HL-60 (cell line): ENCODE results near the gene XRCC3.
"Not testable (repeated sequence)": the region's sequence is repeated elsewhere in the genome, so short reads cannot be mapped to it uniquely, and the experiment has no call there.

Experiments used
- DNase-seq, 2 experiments: peaks; one replicate each; pipeline ENCODE4 v3.0.0-alpha.2; 2010 to 2020; ENCODE audit warnings: low read depth in 1 of 2, low spot score in 1 of 2
- H3K27ac ChIP-seq: fragments of 250-450 bp; sonication (Bioruptor Pico); replicated peaks from 2 replicates; pipeline ENCODE4 v1.5.1; 2020; ENCODE audit warnings: mild to moderate bottlenecking, moderate library complexity
- H3K27me3 ChIP-seq: fragments of 250-450 bp; sonication (Bioruptor Pico); 2 replicates; pipeline ENCODE4 v1.5.1; 2021; ENCODE audit warnings: mild to moderate bottlenecking, moderate library complexity; ENCODE audit not compliant: insufficient read depth, poor library complexity, severe bottlenecking
- H3K4me3 ChIP-seq: replicated peaks from 2 replicates; pipeline ENCODE4 v1.5.1; 2011; ENCODE audit warnings: mild to moderate bottlenecking, control low read depth, low read length; ENCODE audit not compliant: insufficient read depth
- CTCF ChIP-seq: IDR thresholded peaks from one replicate; pipeline ENCODE4 v1.5.1; 2011; ENCODE audit warnings: low read length, control low read depth, inconsistent platforms; ENCODE audit not compliant: insufficient read depth
- GABPA ChIP-seq: IDR thresholded peaks from 2 replicates; pipeline ENCODE4 v1.6.1; 2012; ENCODE audit warnings: low read depth
- POLR2AphosphoS5 ChIP-seq: IDR thresholded peaks from 2 replicates; pipeline ENCODE4 v1.6.1; 2012; ENCODE audit warnings: low read depth
- REST ChIP-seq: IDR thresholded peaks from 2 replicates; pipeline ENCODE4 v1.6.1; 2012; ENCODE audit warnings: low read depth; ENCODE audit not compliant: insufficient replicate concordance
- SPI1 ChIP-seq: IDR thresholded peaks from 2 replicates; pipeline ENCODE4 v1.6.1; 2012; ENCODE audit warnings: low read depth, mild to moderate bottlenecking, borderline replicate concordance

Gene XRCC3

GRCh38 chr14:103692871-103693270 is 22.4 kb downstream of the XRCC3 start:
- TF ChIP-seq GABPA (no peak), POLR2AphosphoS5 (no peak), CTCF (no peak), SPI1 (no peak), REST (no peak)
- Histone ChIP-seq H3K27ac (no peak overlapping the region), H3K4me3 (no peak overlapping the region)

GRCh38 chr14:103692159-103692558 is 23.1 kb downstream of the XRCC3 start:
- H3K27me3 ChIP-seq, result no peaks in the 10 kb centered on the region
- TF ChIP-seq REST, result no peak
- TF ChIP-seq GABPA, result no peak
- TF ChIP-seq POLR2AphosphoS5, result no peak
- TF ChIP-seq CTCF, result no peak
- TF ChIP-seq SPI1, result no peak
- H3K27ac ChIP-seq, result no peak overlapping the region
- H3K4me3 ChIP-seq, result no peak overlapping the region
- DNase-seq, result no peak

More at GRCh38 chr14:103692871-103693270, 22.4 kb downstream of the XRCC3 start:
- no peak for DNase-seq
- H3K27me3 ChIP-seq, result no peaks in the 10 kb centered on the region

GRCh38 chr14:103691655-103692054 is 23.6 kb downstream of the XRCC3 start:
- not testable (repeated sequence) for H3K4me3 ChIP-seq, H3K27ac ChIP-seq, H3K27me3 ChIP-seq, DNase-seq

GRCh38 chr14:103690332-103690731 is 24.9 kb downstream of the XRCC3 start:
- Histone ChIP-seq H3K27ac (no peak overlapping the region), H3K27me3 (no peaks in the 10 kb centered on the region), H3K4me3 (no peak overlapping the region)
- no peak for DNase-seq
- no peak for TF ChIP-seq REST
- no peak for TF ChIP-seq POLR2AphosphoS5
- TF ChIP-seq CTCF, result no peak
- no peak for TF ChIP-seq GABPA
- no peak for TF ChIP-seq SPI1
